Esophagus muscularis mucosa (tissue), 4 donors: ENCODE data around the gene TBX18.

Experiments used
- EP300 ChIP-seq: sonication (generic); formaldehyde crosslinking; IDR thresholded peaks from one replicate; pipeline ENCODE4 v1.6.1; 2017; ENCODE audit warnings: antibody characterized with exemption
- POLR2A ChIP-seq: fragments of 450-650 bp; IDR thresholded peaks from one replicate; pipeline ENCODE4 v1.6.1; 2017; ENCODE audit warnings: antibody characterized with exemption, moderate library complexity, mild to moderate bottlenecking, low read depth
- POLR2AphosphoS5 ChIP-seq, 2 donors: sonication (generic); formaldehyde crosslinking; IDR thresholded peaks; one replicate each; pipeline ENCODE4 v1.6.1; 2017; ENCODE audit warnings: antibody characterized with exemption in 2 of 2
- TF ChIP-seq, protein P1 (sequence below), 3 experiments: fragments of 200-600 bp in 2 of 3; fragments of 450-650 bp in 1 of 3; sonication (generic) in 2 of 3; IDR thresholded peaks; one replicate each; pipeline ENCODE4 v1.5.1; 2017 to 2019; ENCODE audit warnings: antibody characterized with exemption in 3 of 3, mild to moderate bottlenecking in 2 of 3, moderate library complexity in 1 of 3

DNA sequence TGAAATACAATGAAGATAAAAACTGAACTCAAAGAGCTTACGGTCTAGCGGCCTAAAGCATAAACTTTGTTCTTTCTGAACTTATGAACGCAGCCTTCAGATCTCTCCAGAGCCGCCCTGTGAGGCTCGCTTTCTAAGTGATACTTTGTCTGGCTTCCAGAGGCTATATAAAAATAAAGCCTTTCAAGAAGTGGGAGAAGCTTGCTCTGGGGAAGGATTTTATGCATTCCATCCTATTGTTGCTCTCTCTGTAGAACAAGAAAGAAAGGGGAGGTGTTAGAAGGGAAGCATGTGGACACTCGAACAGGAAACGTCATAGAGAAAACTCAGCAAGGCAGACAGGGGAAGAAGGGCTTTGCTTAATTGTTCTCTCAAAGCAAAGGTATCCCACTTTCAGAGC, 77.0 kb downstream of the TBX18 start:
- TF ChIP-seq, protein P1, sequence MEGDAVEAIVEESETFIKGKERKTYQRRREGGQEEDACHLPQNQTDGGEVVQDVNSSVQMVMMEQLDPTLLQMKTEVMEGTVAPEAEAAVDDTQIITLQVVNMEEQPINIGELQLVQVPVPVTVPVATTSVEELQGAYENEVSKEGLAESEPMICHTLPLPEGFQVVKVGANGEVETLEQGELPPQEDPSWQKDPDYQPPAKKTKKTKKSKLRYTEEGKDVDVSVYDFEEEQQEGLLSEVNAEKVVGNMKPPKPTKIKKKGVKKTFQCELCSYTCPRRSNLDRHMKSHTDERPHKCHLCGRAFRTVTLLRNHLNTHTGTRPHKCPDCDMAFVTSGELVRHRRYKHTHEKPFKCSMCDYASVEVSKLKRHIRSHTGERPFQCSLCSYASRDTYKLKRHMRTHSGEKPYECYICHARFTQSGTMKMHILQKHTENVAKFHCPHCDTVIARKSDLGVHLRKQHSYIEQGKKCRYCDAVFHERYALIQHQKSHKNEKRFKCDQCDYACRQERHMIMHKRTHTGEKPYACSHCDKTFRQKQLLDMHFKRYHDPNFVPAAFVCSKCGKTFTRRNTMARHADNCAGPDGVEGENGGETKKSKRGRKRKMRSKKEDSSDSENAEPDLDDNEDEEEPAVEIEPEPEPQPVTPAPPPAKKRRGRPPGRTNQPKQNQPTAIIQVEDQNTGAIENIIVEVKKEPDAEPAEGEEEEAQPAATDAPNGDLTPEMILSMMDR (IDR thresholded peaks at IDR 0.05) = no peak
- TF ChIP-seq EP300 = no peak
- TF ChIP-seq POLR2A = no peak
- no peak for TF ChIP-seq POLR2AphosphoS5 (IDR thresholded peaks at IDR 0.05)
